ENCODE data around the gene SEMA3E. TPM values are rescaled to one million over a fixed set of nuclear protein-coding genes. Genes with fewer than 3 reads are reported as not detected.

Gene SEMA3E
- total RNA-seq, 4 donors from 2014 or later: 0.83 to 2.2 (median 1.9) TPM

DNA sequence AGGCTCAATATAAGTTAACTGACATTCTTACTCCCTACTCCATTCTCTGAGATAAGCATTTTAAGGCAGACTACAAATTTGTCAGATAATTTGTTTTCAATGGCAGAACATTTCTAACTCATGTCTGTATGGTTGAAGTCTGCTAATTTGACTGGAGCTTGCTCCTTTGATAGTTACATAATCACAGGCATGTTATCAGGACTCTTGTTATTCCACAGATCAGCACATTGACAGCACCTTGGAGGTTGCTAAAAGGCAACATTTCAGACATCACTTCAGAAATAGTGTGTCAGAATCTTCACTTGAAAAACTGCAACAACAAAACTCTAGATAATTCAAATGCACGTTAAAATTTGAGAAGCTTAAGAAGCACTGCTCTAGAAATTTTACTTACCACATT lies 327.9 kb downstream of the SEMA3E start:
- DNase-seq: no peak
- Histone ChIP-seq H3K27ac (no peak overlapping the region), H3K4me1 (no peaks in the 10 kb centered on the region), H3K27me3 (no peaks in the 10 kb centered on the region), H3K9me3 (no peaks in the 10 kb centered on the region), H3K36me3 (no peaks in the 10 kb centered on the region), H3K4me3 (no peak overlapping the region)
- TF ChIP-seq CTCF (IDR thresholded peaks at IDR 0.05): no peak
- TF ChIP-seq POLR2A (IDR thresholded peaks at IDR 0.05): no peak

DNA sequence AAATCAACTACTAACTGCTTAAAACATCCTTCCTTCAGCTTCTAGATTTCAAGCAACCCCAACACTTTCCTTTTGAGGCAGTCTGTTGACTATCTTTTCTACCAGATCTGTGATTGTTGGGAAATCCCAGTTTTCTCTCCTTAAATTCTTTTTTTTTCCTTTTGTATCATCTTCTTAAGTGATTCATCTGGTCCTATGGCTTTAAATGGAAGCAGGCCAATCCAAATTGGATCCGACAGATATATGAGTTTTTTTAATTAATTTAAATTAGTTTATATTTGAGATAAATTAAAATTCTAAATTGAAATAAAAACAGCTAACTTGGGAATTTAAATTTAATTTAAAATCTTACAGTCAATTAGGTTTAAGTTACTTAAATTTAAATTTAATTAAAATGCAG lies 335.0 kb downstream of the SEMA3E start:
- TF ChIP-seq POLR2A (IDR thresholded peaks at IDR 0.05): no peak
- no peak for TF ChIP-seq CTCF (IDR thresholded peaks at IDR 0.05)
- H3K4me1 ChIP-seq: no peaks in the 10 kb centered on the region
- H3K27ac ChIP-seq: no peak overlapping the region
- H3K27me3 ChIP-seq: no peaks in the 10 kb centered on the region
- no peak overlapping the region for H3K4me3 ChIP-seq
- no peaks in the 10 kb centered on the region for H3K36me3 ChIP-seq
- DNase-seq: no peak
- H3K9me3 ChIP-seq: no peaks in the 10 kb centered on the region

Small RNA genes within 50 kb of the gene (small RNA-seq; reads per million reads assigned to genes)
- gene AC079987.1: 0 reads per million in 2 donors
